Thoracic aorta (tissue), 2 donors: ENCODE results near the gene CCDC172. TPM values are rescaled to one million over a fixed set of nuclear protein-coding genes. Genes with fewer than 3 reads are reported as not detected.

Source experiments
- ATAC-seq: fragments of 150-250 bp; one replicate; pipeline ENCODE4 v1.8.0; 2017; ENCODE audit warnings: low read depth; ENCODE audit not compliant: insufficient number of reproducible peaks, low FRiP score
- DNase-seq: peaks from one replicate; pipeline ENCODE4 v3.0.0-alpha.2; 2020; ENCODE audit warnings: low spot score
- H3K27ac ChIP-seq, 2 donors: fragments of 200-600 bp; sonication (generic); 1 replicate in 1 of 2; 2 replicates in 1 of 2; pipeline ENCODE4 v1.5.1; 2016; ENCODE audit warnings: mild to moderate bottlenecking in 2 of 2, moderate library complexity in 2 of 2
- H3K27me3 ChIP-seq: fragments of 200-600 bp; sonication (generic); replicated peaks from 2 replicates; pipeline ENCODE4 v1.6.0; 2016; ENCODE audit warnings: mild to moderate bottlenecking; ENCODE audit not compliant: insufficient read depth
- H3K36me3 ChIP-seq: fragments of 200-600 bp; sonication (generic); one replicate; pipeline ENCODE4 v1.5.1; 2016
- H3K4me1 ChIP-seq, 2 donors: fragments of 200-600 bp; sonication (generic); 1 replicate in 1 of 2; 2 replicates in 1 of 2; pipeline versions ENCODE4 v1.5.1 to v1.6.0; 2016; ENCODE audit warnings: low read depth in 2 of 2, mild to moderate bottlenecking in 1 of 2; ENCODE audit not compliant: control insufficient read depth in 1 of 2
- H3K4me3 ChIP-seq: fragments of 200-600 bp; sonication (generic); 2 replicates; pipeline ENCODE4 v1.5.1; 2016; ENCODE audit warnings: mild to moderate bottlenecking
- H3K9me3 ChIP-seq: fragments of 200-600 bp; sonication (generic); 2 replicates; pipeline ENCODE4 v1.5.1; 2016
- CTCF ChIP-seq: fragments of 200-600 bp; sonication (generic); IDR thresholded peaks from one replicate; pipeline ENCODE4 v1.5.1; 2019; ENCODE audit warnings: antibody characterized with exemption
- total RNA-seq, 2 donors: library from RNA; depleted of rRNA; stranded (reverse); fragments of >200 nt; gene quantifications; one replicate each; pipeline versions ENCODE4 v1.1.0 to v1.2.3, GENCODE V29; 2016

The CCDC172 gene
- total RNA-seq, 2 donors from 2014 or later, result not detected

GRCh38 chr10:116329153-116329552, 4.9 kb downstream of the CCDC172 start:
- no peaks in the 10 kb centered on the region for H3K27me3 ChIP-seq
- H3K4me3 ChIP-seq, result no peak overlapping the region
- no peak overlapping the region for H3K27ac ChIP-seq
- H3K36me3 ChIP-seq, result no peaks in the 10 kb centered on the region
- no peaks in the 10 kb centered on the region for H3K9me3 ChIP-seq
- DNase-seq (no peak), ATAC-seq (no peak)
- no peak for TF ChIP-seq CTCF
- no peaks in the 10 kb centered on the region for H3K4me1 ChIP-seq

DNA sequence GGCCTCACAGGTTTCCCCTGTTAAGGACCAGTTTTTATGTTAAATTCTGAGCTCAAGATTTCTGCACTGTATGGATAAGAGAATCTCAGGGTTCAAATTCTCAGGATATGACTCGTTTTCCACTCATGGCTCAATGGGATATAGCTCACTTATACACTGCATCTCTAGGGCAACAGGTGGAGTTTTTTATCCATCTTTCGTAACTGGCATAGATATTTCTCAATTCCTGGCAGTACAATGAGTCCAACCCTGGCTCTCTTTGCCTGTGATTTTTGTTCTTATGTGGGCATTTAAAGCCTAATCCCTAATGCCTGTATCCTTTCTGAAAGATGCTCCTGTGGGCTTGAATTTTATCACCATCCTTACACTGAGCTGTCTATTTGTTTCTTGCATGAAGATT, 7.6 kb downstream of the CCDC172 start:
- H3K4me1 ChIP-seq, result no peaks in the 10 kb centered on the region
- ATAC-seq (no peak), DNase-seq (no peak)
- TF ChIP-seq CTCF, result no peak
- H3K4me3 ChIP-seq, result no peak overlapping the region
- no peaks in the 10 kb centered on the region for H3K27me3 ChIP-seq
- no peaks in the 10 kb centered on the region for H3K9me3 ChIP-seq
- H3K36me3 ChIP-seq, result no peaks in the 10 kb centered on the region
- H3K27ac ChIP-seq, result no peak overlapping the region

- Histone ChIP-seq H3K36me3 (no peaks in the 10 kb centered on the region), H3K9me3 (no peaks in the 10 kb centered on the region), H3K4me1 (no peaks in the 10 kb centered on the region), H3K27me3 (no peaks in the 10 kb centered on the region), H3K27ac (no peak overlapping the region), H3K4me3 (no peak overlapping the region)
- DNase-seq, result no peak
- no peak for TF ChIP-seq CTCF
- no peak for ATAC-seq
Observed at GRCh38 chr10:116336866-116337265, 12.6 kb downstream of the CCDC172 start.

DNA sequence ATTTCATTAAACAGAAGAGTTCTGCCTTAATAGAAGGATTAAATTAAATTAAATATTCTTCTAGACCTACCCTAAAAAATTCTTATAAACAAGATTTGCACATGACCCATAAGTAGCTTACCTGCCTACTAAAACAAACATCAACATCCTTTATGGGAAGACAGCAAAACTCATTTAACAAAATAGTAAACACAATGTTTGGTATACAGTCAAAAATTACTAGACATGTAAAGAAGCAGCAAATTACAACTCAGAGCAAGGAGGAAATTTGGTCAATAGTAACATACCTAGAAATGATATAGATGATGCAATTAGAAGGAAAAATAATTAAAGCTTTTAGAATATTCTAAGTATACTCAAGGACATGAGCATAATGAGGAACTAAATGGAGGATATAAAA, 27.9 kb downstream of the CCDC172 start:
- H3K27me3 ChIP-seq, result no peaks in the 10 kb centered on the region
- no peaks in the 10 kb centered on the region for H3K4me1 ChIP-seq
- no peaks in the 10 kb centered on the region for H3K36me3 ChIP-seq
- DNase-seq (no peak), ATAC-seq (no peak)
- no peaks in the 10 kb centered on the region for H3K9me3 ChIP-seq
- TF ChIP-seq CTCF, result no peak
- no peak overlapping the region for H3K4me3 ChIP-seq
- H3K27ac ChIP-seq, result no peak overlapping the region

GRCh38 chr10:116353817-116354216, 29.6 kb downstream of the CCDC172 start:
- no peak overlapping the region for H3K4me3 ChIP-seq
- no peak for TF ChIP-seq CTCF
- ATAC-seq (no peak), DNase-seq (no peak)
- H3K36me3 ChIP-seq, result no peaks in the 10 kb centered on the region
- H3K27ac ChIP-seq, result no peak overlapping the region
- H3K9me3 ChIP-seq, result no peaks in the 10 kb centered on the region
- H3K27me3 ChIP-seq, result no peaks in the 10 kb centered on the region
- no peaks in the 10 kb centered on the region for H3K4me1 ChIP-seq
